Measurements from ENCODE around the gene ZNF543. TPM values are rescaled to one million over a fixed set of nuclear protein-coding genes. Genes with fewer than 3 reads are reported as not detected.

The ZNF543 gene
- total and polyA plus RNA-seq, 9 of the 15 experiments (the other 6 are each of a cell fraction or from before 2014, with no cell fraction given): 0.14 to 5.5 (median 2.4) TPM

DNA sequence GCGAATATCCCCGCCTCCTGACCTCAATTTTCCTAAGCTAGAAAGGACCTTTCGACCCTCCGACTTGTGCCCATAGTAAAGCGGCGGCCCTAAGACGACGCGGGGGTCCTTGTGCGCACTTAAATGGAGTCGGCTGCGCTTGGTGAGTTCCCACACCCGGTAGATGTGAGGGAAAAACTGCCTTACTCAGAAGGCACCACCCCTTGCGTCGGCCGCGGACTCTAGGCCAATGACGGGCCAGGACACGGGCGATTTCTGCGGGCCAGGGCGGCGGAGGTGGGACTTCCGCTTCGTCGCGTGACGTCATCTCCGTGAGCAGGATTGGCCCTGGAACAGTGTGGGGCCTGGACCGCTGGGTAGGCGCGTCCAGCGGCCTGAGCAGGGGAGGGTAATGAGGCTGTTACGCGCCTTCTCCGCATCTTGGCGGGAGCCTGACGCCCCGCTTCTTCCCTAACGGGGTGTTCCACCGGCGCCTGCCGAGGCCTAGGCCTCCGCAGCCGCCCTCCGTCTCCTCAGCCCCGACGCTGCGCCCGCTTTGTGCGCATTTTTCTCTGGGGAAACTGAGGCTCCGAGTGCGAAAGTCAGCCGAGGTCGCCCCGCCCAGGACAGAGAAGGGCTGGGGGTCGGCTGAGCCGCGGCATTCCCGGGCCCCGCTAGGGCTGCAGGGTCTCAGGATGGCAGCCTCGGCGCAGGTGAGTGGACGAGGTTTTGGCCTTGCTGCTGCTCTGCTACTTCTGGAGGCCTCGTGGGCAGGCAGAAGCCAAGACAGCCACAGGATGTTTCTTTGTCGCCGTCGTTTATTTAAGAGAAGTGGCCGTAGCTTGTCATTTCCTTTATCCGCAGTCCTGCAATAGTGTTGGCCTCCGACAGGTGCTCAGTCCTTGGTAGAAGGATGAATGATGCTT is at the start of gene ZNF543 (continued):
- TF ChIP-seq NR2F6 (CRISPR knock-in tag; IDR thresholded peaks at IDR 0.05) (no peak), SAFB2 (IDR thresholded peaks at IDR 0.05; ENCODE audit: borderline replicate concordance, low read depth, low read length, severe bottlenecking) (no peak), ZFPM2 (CRISPR knock-in tag; IDR thresholded peaks at IDR 0.05) (no peak), ZNF780A (CRISPR knock-in tag; IDR thresholded peaks at IDR 0.05) (no peak), ZNF239 (CRISPR knock-in tag; IDR thresholded peaks at IDR 0.05) (no peak), ZNF134 (CRISPR knock-in tag; conservative IDR thresholded peaks at IDR 0.05) (no peak), RBFOX2 (IDR thresholded peaks at IDR 0.05; ENCODE audit: low read depth, low read length) (peak; percentile 92), CTBP1 (IDR thresholded peaks at IDR 0.05; ENCODE audit: borderline replicate concordance) (no peak), EP400 (IDR thresholded peaks at IDR 0.05) (peak; percentile 68), EGR1 (conservative IDR thresholded peaks at IDR 0.05) (peak; percentile 30; the same call in 1 of the 2 replicates), SMAD3 (CRISPR knock-in tag; conservative IDR thresholded peaks at IDR 0.05) (no peak), NFIX (CRISPR knock-in tag; IDR thresholded peaks at IDR 0.05; ENCODE audit: low read depth) (no peak), GTF2F1 (IDR thresholded peaks at IDR 0.05; ENCODE audit: low read depth, low read length) (no peak), FOSL1 (tag; conservative IDR thresholded peaks at IDR 0.05) (peak; percentile 42; the same call in 1 of the 2 replicates), BRD9 (IDR thresholded peaks at IDR 0.05; ENCODE audit: low read depth, partially characterized antibody) (no peak), ETV5 (CRISPR knock-in tag; IDR thresholded peaks at IDR 0.05; ENCODE audit: low read depth) (0 out of 2 replicates have a peak, but pooled peaks have one; percentile 55), SP1 (CRISPR knock-in tag; IDR thresholded peaks at IDR 0.05) (peak; percentile 42; the same call in 1 of the 2 replicates), PTBP1 (IDR thresholded peaks at IDR 0.05; ENCODE audit: low read depth, low read length) (no peak)
- TF ChIP-seq, protein P1, sequence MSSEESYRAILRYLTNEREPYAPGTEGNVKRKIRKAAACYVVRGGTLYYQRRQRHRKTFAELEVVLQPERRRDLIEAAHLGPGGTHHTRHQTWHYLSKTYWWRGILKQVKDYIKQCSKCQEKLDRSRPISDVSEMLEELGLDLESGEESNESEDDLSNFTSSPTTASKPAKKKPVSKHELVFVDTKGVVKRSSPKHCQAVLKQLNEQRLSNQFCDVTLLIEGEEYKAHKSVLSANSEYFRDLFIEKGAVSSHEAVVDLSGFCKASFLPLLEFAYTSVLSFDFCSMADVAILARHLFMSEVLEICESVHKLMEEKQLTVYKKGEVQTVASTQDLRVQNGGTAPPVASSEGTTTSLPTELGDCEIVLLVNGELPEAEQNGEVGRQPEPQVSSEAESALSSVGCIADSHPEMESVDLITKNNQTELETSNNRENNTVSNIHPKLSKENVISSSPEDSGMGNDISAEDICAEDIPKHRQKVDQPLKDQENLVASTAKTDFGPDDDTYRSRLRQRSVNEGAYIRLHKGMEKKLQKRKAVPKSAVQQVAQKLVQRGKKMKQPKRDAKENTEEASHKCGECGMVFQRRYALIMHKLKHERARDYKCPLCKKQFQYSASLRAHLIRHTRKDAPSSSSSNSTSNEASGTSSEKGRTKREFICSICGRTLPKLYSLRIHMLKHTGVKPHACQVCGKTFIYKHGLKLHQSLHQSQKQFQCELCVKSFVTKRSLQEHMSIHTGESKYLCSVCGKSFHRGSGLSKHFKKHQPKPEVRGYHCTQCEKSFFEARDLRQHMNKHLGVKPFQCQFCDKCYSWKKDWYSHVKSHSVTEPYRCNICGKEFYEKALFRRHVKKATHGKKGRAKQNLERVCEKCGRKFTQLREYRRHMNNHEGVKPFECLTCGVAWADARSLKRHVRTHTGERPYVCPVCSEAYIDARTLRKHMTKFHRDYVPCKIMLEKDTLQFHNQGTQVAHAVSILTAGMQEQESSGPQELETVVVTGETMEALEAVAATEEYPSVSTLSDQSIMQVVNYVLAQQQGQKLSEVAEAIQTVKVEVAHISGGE (CRISPR knock-in tag; IDR thresholded peaks at IDR 0.05): peak in 1 of 3 experiments; percentile 54; a peak in 1 of 6 replicates
- TF ChIP-seq, protein P2, sequence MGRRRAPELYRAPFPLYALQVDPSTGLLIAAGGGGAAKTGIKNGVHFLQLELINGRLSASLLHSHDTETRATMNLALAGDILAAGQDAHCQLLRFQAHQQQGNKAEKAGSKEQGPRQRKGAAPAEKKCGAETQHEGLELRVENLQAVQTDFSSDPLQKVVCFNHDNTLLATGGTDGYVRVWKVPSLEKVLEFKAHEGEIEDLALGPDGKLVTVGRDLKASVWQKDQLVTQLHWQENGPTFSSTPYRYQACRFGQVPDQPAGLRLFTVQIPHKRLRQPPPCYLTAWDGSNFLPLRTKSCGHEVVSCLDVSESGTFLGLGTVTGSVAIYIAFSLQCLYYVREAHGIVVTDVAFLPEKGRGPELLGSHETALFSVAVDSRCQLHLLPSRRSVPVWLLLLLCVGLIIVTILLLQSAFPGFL (CRISPR knock-in tag; IDR thresholded peaks at IDR 0.05): no peak
- TF ChIP-seq, protein P3, sequence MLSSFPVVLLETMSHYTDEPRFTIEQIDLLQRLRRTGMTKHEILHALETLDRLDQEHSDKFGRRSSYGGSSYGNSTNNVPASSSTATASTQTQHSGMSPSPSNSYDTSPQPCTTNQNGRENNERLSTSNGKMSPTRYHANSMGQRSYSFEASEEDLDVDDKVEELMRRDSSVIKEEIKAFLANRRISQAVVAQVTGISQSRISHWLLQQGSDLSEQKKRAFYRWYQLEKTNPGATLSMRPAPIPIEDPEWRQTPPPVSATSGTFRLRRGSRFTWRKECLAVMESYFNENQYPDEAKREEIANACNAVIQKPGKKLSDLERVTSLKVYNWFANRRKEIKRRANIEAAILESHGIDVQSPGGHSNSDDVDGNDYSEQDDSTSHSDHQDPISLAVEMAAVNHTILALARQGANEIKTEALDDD (IDR thresholded peaks at IDR 0.05): no peak
- TF ChIP-seq, protein P4, sequence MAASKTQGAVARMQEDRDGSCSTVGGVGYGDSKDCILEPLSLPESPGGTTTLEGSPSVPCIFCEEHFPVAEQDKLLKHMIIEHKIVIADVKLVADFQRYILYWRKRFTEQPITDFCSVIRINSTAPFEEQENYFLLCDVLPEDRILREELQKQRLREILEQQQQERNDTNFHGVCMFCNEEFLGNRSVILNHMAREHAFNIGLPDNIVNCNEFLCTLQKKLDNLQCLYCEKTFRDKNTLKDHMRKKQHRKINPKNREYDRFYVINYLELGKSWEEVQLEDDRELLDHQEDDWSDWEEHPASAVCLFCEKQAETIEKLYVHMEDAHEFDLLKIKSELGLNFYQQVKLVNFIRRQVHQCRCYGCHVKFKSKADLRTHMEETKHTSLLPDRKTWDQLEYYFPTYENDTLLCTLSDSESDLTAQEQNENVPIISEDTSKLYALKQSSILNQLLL (CRISPR knock-in tag; IDR thresholded peaks at IDR 0.05; ENCODE audit: borderline replicate concordance): no peak
